GM23248 (cell line): ENCODE measurements around the gene RCAN3.

Experiments
- EZH2 ChIP-seq: fragments of 200-600 bp; sonication (generic); IDR thresholded peaks from 2 replicates; pipeline ENCODE4 v1.6.1; 2018; ENCODE audit warnings: antibody characterized with exemption, mild to moderate bottlenecking; ENCODE audit not compliant: insufficient read depth, poor library complexity, severe bottlenecking
- EZH2phosphoT487 ChIP-seq: fragments of 200-600 bp; sonication (generic); IDR thresholded peaks from 2 replicates; pipeline ENCODE4 v1.6.1; 2018; ENCODE audit warnings: antibody characterized with exemption, moderate library complexity, mild to moderate bottlenecking, low read depth; ENCODE audit not compliant: insufficient read depth

DNA sequence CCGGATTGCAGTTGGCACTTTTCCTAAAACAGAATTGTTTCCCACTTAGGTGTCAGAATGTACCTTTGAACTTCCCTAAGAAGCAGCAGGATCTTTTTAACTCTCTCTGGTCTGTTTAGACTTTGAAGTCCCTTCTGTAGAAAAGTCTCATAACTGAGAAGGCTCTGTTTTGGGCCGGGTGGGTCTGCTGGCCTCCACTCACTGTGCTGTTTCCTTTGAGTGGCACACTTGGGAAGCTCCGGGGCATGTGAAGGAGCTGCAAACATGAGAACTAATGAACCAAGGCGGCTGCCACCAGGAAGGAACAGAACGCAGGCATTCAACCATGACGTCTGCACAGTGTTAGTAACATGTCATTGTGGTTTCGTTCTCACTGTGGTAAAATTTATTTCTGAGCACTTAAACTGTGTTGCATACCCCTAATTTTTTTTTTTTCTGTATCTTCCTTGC is 33.8 kb downstream of the RCAN3 start:
- TF ChIP-seq EZH2 (no peak), EZH2phosphoT487 (no peak)
